GM21825 (cell line): ENCODE results near the gene C7orf25.
"Not testable (repeated sequence)": the region's sequence is repeated elsewhere in the genome, so short reads cannot be mapped to it uniquely, and the experiment has no call there.

ENCODE experiments used
- ATAC-seq: cut with Tn5 transposase; IDR thresholded peaks from one replicate; pipeline ENCODE4 v1.9.1; 2021; ENCODE audit warnings: mild to moderate bottlenecking, moderate library complexity; ENCODE audit not compliant: unreplicated experiment

C7orf25 gene

DNA sequence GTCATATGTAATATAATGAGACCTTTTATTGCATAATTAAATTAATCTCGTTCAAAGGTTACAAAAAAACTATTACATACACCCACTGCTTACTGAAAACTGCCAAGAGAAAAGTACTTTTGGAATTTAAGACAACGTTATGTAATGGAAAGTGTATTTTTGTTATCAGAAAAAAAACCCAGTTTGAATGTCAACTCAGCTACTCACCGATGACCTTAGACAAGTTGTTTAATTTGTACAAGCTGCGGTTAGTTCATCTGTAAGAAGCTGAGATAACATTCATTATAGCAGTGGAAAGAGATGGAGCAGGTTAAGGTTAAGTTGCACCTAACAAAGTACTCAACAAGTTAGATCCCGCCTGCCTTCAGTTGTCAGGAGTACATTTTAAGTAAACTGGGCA is 19.0 kb upstream of the C7orf25 start:
- ATAC-seq = no peak

DNA sequence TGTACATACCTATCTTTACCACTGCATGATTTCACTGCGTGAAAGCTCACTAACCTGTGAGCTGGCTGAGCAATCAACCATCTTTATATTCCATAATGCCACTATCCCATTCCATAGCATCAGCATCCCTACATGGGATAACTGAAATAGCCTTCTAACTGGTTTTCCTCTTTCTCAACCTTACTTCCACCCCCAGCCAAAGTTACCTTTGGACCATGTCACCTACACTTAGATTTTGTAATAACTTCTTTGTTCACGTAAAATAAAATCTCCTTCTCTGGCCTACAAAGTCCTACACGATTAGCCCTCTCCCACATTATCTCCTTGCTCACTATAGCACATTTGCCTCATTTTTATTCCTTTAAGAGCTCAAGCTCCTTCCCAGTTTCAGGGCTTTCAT is 17.6 kb upstream of the C7orf25 start:
- no peak for ATAC-seq

DNA sequence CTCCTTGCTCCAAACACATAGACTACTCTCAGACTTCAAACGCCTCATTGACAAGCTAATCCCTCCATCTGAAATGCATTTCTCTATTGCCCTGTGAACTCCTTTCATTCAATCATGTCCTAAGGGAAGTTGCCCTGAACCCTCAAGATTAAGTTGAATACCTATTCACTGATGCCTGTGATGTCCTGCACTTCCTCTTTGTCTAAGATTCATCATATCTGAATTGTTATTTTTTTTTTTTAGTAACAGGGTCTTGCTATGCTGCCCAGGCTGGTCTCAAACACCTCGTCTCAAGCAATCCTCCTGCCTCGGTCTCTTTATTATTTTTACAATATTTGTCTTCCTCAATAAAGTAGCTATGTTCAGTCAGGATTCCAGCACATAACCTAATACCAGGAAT is 16.9 kb upstream of the C7orf25 start:
- ATAC-seq = no peak

DNA sequence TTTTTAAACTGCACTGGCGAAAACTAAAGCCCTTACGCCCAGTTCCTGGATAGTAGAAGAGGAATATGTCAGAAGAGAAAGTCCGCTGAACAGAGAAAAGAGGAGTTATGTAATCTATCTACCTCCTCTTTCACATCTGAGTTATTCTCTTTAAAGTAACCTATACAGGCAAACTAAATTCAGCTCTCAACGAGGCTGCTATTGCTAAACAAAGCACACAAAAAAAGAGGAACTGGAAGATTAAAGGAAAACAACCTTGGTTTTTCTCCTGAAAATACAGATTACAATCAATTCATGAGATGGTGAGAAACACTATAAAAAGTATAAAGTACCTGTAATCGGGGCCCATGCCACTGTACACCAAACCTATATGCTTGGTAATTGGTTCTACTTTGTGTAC is 14.3 kb upstream of the C7orf25 start:
- no peak for ATAC-seq

DNA sequence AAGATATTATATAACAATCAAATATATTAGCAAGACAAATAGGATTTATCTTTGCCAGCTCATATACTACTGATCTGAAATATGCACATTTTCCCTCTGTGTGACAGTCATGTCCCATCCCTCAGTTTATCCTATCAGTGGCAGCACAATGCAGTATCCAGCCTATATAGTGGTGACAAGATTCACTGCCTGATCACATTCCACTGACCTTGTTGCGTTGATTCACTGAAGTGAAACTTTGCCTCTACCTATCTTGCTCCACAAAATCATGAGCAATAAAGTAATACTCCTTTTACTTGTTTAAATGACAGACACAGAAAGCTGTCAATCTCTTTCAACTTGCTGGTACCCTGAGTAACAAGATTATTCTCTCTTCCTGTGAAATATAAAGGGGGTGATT is 13.8 kb upstream of the C7orf25 start:
- ATAC-seq = no peak

DNA sequence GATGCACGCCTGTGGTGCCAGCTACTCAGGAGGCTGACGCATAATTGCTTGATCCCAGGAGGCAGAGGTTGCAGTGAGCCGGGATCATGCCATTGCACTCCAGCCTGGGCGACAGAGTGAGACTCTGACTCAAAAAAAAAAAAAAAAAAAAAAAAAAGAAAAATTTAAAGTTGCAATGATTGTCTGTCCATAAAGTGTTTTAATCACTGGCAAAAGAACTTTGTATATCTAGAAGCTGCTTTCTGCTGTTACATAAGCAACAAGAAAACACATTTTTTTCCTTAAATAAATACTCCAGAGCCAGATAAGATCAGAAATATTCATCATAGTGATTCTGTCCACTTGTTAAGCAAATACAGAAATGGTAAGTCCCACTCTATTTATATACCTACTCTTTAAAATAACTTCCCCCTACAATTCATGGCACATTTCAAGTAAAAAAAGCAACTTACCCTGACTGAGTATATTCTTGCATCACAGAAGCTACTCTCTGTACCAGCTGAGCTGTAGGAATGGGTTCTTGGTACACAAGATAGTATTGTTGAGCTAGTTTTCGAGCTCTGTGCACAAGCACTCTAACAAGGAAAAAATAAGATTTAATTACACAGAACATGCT is 12.5 kb upstream of the C7orf25 start:
- ATAC-seq = no peak

DNA sequence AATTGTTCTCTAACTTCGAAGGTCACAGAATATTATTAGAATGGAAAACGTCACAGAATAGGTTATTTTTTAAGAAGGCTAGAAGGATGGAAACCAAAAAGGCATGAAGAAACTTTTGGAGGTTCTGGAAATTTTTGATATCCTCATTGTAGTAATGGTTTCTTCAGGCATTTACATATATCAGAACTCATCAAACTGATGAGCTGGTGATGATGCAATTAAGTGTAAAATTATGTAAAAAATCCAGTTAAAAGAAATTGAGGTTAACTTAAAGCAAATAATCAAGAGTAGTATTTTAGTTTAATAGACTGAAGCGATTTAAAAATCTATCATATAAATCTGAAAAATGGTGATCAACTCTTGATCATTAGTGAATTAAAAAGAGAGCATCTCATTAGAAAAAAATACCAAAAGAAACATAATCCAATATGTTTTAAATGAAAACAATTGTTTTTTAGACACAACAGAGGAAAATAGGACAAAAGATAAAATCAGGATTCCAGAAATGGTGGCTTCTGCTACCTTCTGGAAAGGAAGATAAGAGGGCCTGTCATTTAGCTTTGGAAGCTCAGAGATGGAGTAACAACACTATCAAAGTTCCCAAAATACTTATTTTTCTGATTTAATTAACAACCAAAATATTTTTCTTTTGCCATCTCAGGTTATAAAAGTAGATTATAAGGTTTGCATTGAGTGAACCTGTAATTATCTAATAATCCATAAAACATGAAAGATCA is 10.3 kb upstream of the C7orf25 start:
- no peak for ATAC-seq

DNA sequence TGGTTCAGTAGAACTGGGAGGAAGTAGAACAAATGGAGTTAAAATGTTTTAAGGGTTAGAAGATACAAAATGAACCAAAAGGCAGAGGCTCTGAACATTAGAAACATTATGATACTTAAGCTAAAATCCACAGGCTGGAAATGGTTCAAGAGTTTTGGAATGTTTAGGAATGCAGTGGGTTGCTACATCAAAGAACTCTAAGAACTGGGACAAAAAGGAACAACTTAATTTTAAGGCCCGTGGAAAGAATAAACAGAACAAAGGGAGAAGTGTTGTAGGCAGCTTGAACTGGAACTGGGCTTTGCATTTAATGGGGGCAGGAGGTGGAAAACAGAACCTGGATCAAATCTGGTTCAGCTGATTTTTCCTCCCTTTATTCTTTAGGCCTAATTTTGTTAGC is 3.5 kb upstream of the C7orf25 start:
- no peak for ATAC-seq

DNA sequence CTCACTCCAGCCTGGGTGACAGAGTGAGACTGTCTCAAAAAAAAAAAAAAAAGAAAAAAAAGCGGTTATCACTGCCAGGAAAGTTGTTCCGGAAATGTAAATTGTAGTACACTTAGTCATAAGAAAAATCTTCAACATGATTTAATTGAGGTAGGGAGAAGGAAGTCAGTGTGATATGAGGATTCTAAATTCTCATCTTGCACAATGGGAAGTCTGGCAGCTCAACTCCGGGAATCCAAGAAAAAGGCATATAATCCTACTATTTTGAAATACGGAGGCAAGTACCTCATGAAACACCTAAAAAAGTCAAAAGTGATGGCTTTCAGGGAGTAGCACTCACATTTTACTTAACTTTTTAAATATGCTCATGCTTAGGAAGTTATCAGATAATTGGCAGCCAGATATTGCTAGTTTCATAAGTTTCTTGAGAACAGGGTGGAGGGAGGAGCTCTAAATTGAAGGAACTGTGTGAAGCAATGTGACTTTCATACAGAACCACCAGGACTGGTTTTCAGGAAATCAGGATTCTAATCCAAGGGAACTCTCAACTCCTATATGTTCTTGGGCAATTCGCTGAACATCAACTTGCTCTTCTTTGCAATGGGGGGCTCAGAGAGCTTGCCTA is 2.7 kb upstream of the C7orf25 start:
- no peak for ATAC-seq

DNA sequence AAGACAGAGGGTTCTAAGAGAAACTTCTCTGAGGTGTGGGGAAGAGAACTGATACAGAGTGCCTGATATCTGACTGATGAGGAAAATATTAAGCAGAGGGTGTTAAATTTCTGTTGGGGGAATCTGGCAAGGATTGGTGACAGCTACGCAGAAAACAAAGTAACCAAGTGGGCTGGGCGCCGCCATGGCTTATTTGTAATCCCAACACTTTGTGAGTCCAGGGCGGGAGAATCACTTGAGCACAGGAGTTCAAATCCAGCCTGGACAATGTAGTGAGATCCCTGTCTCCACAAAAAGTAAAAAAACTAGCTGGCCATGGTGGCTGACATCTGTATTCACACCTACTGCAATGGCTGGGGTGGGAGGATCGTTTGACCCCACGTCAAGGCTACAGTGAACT is 2.1 kb upstream of the C7orf25 start:
- no peak for ATAC-seq

DNA sequence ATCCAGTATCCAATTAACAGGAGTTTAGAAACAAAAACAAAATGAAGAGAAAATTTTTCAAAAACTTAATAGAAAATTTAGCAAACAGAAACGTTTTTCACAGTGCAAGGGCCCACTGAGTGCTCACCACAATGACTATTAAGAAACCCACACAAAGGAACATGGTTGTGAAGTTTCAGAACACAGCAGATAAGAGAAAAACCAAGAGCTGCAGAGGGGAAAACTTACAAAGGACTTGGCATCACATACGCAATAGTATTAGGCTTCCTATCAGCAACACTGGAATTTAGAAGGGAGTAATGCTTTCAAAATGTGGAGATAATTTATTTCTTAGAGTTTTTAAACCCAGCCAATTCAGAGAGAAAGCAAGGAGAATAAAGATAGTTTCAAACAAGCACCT is 1.7 kb upstream of the C7orf25 start:
- no peak for ATAC-seq

DNA sequence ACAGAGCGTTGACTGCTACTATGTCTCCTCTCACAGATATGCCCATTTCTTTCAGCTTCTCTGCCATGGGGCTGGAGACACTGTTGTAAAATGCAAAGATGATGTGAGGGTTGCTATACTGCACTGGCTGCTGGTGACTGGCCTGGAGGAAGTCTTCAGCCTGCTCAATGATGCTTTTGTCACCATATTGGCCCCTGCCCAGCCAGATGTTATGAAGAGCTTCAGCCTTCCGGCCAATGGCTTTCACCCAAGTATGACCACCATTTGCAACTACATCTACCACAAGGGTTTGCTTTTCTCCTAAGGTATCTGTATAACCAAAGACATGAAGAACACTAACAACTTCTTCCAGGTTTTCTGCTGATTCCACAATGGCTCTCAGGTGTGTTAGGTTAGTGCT is 1.6 kb downstream of the C7orf25 start:
- no peak for ATAC-seq

DNA sequence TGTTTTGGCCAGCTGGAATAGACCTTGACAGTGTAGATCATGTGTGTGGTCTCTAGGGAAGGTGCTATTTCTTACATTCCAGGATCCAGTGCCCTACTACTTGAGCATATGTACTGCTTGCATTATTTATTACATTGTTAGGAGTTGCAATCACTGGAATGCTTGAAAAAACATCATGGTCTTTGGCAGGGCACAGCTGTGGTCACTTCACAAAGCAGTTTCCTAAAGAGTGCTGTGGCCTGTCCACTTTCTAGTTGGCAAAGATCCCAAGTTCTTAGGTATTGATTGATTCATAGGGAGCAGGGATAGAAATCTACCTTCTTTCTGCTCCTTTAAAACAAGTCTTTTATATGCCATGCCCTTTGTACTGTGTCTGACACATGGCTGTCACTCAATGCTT is 4.6 kb downstream of the C7orf25 start:
- ATAC-seq = no peak

DNA sequence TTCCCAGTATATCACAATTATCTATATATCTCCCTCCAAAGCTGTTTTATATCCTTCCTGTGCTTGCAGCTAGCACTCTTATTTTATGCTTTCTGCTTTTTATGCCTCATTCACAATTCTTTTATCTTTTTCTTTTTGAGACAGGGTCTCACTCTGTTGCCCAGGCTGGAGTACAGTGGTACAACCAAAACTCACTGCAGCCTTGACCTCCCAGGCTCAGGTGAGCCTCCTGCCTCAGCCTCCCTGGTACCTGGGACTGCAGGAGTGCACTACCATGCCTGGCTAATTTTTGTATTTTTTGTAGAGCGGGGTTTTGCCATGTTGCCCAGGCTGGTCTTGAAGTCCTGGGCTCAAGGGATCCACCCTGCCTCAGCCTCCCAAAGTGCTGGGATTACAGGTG is 5.7 kb downstream of the C7orf25 start:
- no peak for ATAC-seq

DNA sequence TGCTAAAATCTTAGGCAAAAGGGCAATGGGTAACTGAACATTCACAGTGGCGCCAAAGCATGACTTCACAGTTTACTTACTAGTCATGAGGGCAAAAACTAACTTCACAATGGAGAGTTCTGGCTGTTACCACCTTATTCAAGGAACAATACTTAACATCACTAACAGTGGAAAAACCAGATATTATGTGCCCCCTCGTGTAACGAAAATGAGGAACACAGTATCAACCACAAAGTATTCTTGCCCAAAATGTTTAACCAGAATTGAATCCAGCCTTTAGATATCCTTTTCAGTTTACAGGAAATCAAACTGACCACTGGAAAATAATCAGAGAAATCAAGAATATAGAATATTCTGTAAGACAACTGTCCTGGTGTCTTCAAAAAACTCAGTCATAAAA is 9.5 kb downstream of the C7orf25 start:
- ATAC-seq = no peak

DNA sequence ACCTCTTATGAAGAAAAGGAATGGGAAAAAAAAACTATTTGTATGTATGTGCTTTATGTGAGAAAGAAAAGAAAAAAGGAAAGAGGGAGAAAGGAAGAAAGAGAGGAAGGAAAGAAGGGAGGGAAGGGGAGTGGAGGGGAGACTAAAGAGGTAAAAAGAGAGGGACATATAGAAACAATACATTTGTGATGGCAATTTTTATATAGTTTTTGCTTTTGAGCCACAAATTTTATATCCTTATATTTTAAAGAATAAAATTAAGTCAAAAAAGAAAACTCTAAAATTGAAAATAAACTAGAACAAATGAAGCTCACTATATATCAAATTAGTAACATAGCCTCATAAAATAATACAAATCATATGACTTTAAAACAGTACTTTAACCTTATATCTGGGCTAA is 11.0 kb downstream of the C7orf25 start:
- no peak for ATAC-seq

DNA sequence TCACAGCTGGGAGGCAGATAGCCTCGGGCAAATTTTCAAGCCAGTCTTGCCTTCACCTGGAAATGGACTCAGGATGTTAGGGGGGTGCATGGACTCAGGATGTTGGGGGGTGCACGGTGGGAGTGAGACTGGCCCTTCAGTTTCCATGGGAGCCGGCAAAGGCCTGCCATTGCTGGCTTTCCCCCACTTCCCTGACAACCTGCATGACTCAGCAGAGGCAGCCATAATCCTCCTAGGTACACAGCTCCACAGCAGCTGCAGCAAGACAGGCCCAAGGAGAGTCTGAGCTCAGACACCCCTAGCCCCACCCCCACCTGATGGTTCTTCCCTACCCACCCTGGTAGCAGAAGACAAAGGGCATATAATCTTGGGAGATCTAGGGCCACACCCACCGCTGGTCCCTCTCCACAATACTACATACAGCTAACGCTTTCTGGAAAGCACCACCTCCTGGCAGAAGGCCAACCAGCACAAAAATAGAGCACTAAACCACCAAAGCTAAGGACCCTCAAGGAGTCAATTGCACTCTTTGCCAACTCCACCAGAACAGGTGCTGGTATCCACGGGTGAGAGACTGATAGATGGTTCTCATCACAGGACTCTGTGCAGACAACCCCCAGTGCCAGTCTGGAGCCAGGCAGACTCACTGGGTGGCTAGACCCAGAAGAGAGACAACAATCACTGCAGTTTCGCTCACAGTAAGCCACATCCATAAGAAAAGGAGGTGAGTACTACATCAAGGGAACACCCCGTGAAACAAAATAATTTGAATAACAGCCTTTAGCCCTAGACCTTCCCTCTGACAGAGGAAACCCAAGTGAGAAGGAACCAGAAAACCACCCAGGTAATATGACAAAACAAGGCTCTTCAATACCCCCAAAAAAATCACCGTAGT is 18.3 kb downstream of the C7orf25 start:
- no peak for ATAC-seq

DNA sequence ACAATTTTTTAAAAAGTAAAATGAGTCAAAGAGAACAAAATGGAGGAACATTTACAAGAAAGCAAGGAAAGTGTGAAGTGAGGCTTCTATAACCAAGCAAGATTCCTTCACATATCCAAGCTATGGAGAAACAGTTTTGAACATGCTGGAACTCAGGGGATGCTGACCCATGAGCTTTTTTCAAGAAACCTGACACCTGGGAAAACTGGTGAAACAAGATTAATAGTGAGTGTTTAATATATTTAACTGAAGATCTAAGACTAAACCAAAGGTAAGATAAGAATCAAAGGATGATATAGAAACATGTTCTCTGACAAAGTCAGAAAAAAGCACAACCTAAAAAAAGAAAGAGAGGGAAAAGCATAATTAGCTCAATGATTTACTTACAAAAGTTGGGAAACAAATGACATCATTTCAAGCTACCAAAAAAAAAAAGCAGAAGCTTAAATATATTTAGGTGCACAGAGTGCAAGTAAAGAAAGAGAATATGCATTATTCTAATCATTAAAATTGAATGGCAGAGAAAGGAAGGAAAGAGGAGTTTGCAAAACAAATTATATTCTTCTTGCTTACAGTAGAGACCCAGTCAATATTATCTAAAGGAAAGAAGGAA is 24.9 kb downstream of the C7orf25 start:
- ATAC-seq = no peak

DNA sequence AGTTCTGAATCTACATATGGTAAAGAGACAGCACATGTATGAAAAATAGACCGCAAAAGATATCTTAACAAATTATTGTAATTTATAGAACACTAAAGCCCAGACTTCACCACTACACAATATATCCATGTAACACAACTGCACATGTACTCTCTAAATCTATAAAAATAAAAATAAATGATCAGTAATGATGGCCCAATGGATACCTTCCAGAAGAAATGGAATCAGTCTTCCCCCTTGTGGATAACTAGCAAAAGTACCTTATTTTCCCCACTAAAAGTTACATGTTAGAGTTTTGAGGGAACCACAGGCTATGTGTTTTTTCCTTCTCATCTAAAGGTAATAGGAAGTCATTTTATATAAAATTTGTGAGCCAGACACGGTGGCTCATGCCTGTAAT is 25.7 kb downstream of the C7orf25 start:
- no peak for ATAC-seq

DNA sequence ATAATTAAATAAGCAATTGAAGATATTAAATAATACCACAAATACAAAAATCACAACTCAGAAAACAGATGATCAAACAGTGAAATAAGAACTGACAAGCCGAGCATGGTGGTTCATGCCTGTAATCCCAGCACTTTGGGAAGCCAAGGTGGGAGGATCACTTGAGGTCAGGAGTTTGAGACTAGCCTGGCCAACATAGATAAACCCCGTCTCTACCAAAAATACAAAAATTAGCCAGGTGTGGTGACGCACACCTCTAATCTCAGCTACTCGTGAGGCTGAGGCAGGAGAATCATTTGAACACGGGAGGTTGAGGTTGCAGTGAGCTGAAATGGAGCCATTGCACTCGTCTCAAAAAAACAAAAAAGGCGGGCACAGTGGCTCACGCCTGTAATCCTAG is 26.7 kb downstream of the C7orf25 start:
- not testable (repeated sequence) for ATAC-seq

DNA sequence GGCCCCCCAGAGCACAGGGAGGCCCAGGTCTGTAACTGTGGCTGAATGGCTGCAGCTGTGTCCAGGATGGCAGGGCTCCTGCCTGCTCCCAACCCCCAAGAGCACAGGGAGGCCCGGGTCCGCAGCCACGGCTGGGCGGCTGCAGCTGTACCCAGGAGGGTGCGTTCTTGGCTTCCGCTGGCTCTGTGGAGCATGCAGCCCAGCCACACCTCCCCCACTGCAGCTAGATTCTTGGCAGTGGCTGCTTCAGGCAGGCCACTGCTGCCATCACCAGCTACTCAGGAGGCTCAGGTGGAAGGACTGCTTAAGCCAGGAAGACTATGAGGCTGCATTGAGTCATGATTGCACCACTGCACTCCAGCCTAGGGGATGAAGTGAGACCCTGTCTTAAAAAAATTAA is 27.9 kb downstream of the C7orf25 start:
- ATAC-seq = no peak
